NB4 (cell line): ENCODE measurements around the gene TENT4B.

ENCODE experiments used
- MYC ChIP-seq: IDR thresholded peaks from 2 replicates; pipeline ENCODE4 v1.6.1; 2011; ENCODE audit warnings: low read depth, low read length
- POLR2A ChIP-seq: IDR thresholded peaks from 2 replicates; pipeline ENCODE4 v1.6.1; 2011; ENCODE audit warnings: mild to moderate bottlenecking; ENCODE audit not compliant: insufficient read length; ENCODE audit errors: extremely low read depth
- TF ChIP-seq, protein P1 (sequence below): IDR thresholded peaks from one replicate; pipeline ENCODE4 v1.5.1; 2012; ENCODE audit warnings: low read depth, low read length
- TF ChIP-seq, protein P2 (sequence below): IDR thresholded peaks from 2 replicates; pipeline ENCODE4 v1.6.1; 2011; ENCODE audit warnings: low read depth, low read length

DNA sequence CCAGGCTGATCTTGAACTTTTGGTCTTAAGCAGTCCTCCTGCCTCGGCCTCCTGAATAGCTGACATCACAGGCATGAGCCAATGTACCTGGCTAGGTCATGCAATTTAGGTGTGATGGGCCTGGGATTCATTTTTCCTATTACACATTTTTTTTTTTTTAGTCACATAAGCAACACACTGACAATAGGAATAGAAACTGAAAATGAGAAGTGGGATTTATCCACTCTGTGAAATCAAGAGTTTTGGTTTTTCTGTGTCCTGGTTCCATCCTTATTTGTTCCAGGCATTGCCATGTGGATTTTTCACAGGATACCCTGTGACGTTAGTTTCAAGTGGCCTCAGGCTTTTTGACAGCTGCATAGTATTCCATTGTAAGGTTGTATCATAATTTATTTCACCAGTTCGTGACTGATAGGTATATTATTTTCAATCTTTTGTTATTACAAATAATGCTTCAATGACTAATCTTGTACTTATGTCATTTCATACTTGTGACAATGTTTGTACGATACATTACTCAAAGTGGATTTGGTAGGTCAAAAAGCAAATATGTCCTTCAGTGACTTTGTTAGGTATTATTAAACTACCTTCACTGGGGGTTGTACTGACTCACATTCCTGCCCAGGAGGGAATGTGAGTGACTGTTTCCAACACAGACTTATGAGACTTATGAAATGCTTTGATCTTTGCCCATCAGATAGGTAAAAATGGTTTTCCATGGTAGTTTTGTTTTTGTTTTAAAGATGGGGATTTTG is 123.9 kb downstream of the TENT4B start:
- TF ChIP-seq, protein P1, sequence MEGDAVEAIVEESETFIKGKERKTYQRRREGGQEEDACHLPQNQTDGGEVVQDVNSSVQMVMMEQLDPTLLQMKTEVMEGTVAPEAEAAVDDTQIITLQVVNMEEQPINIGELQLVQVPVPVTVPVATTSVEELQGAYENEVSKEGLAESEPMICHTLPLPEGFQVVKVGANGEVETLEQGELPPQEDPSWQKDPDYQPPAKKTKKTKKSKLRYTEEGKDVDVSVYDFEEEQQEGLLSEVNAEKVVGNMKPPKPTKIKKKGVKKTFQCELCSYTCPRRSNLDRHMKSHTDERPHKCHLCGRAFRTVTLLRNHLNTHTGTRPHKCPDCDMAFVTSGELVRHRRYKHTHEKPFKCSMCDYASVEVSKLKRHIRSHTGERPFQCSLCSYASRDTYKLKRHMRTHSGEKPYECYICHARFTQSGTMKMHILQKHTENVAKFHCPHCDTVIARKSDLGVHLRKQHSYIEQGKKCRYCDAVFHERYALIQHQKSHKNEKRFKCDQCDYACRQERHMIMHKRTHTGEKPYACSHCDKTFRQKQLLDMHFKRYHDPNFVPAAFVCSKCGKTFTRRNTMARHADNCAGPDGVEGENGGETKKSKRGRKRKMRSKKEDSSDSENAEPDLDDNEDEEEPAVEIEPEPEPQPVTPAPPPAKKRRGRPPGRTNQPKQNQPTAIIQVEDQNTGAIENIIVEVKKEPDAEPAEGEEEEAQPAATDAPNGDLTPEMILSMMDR: no peak
- no peak for TF ChIP-seq POLR2A
- TF ChIP-seq, protein P2, sequence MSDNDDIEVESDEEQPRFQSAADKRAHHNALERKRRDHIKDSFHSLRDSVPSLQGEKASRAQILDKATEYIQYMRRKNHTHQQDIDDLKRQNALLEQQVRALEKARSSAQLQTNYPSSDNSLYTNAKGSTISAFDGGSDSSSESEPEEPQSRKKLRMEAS: no peak
- no peak for TF ChIP-seq MYC
